PC-9 (cell line): Measurements from ENCODE around the gene KDELR1. TPM values are rescaled to one million over a fixed set of nuclear protein-coding genes. Genes with fewer than 3 reads are reported as not detected.

Source experiments
- BruUV-seq: library from RNA; stranded (reverse); fragments of 400-500 nt; replicated peaks from 2 replicates; lab custom pipeline; 2021; lab: Mats Ljungman, UMichigan
- CTCF ChIA-PET: fragments of 300-600 bp; sonication (Branson Sonifier 250); formaldehyde crosslinking; loops from one replicate; lab custom pipeline; 2022; ENCODE audit warnings: antibody characterized with exemption; lab: Charles Lee
- POLR2A ChIA-PET: fragments of 300-600 bp; sonication (Branson Sonifier 250); formaldehyde crosslinking; loops from one replicate; lab custom pipeline; 2022; ENCODE audit warnings: antibody characterized with exemption; ENCODE audit not compliant: unreplicated experiment; lab: Charles Lee
- DNase-seq, 2 experiments: peaks; one replicate each; pipeline versions ENCODE4 v3.0.0 to v3.0.0-alpha.2; 2015 to 2022; ENCODE audit warnings: mixed read lengths in 1 of 2
- H2AFZ ChIP-seq: fragments of 200-600 bp; sonication (generic); 2 replicates; pipeline ENCODE4 v1.8.1; 2017; ENCODE audit warnings: antibody characterized with exemption
- H3F3A ChIP-seq: fragments of 200-600 bp; sonication (generic); 2 replicates; pipeline ENCODE4 v1.8.1; 2017; ENCODE audit warnings: antibody characterized with exemption, mild to moderate bottlenecking, low read depth; ENCODE audit not compliant: insufficient read depth
- H3K27ac ChIP-seq: fragments of 200-600 bp; sonication (generic); 2 replicates; pipeline ENCODE4 v1.6.1; 2016; ENCODE audit warnings: mixed run types
- H3K27me3 ChIP-seq: fragments of 200-600 bp; sonication (generic); 2 replicates; pipeline ENCODE4 v1.6.1; 2016; ENCODE audit warnings: low read depth, mixed run types; ENCODE audit not compliant: insufficient read depth
- H3K36me3 ChIP-seq: fragments of 200-600 bp; sonication (generic); 2 replicates; pipeline ENCODE4 v1.6.1; 2016; ENCODE audit warnings: low read depth, mixed run types
- H3K4me1 ChIP-seq: fragments of 200-600 bp; sonication (generic); replicated peaks from 2 replicates; pipeline ENCODE4 v1.6.1; 2016; ENCODE audit warnings: mixed run types; ENCODE audit not compliant: insufficient read depth
- H3K4me2 ChIP-seq: fragments of 200-600 bp; sonication (generic); 2 replicates; pipeline ENCODE4 v1.6.1; 2017; ENCODE audit warnings: mixed run types
- H3K4me3 ChIP-seq: fragments of 200-600 bp; sonication (generic); 2 replicates; pipeline ENCODE4 v1.6.1; 2016; ENCODE audit warnings: mixed run types
- H3K79me2 ChIP-seq: fragments of 200-600 bp; sonication (generic); 2 replicates; pipeline ENCODE4 v1.6.1; 2017; ENCODE audit warnings: low read depth, mixed run types
- H3K9me2 ChIP-seq: fragments of 200-600 bp; sonication (generic); 2 replicates; pipeline ENCODE4 v1.8.1; 2017; ENCODE audit warnings: mild to moderate bottlenecking; ENCODE audit not compliant: insufficient read depth
- H3K9me3 ChIP-seq: fragments of 200-600 bp; sonication (generic); 2 replicates; pipeline ENCODE4 v1.8.1; 2016; ENCODE audit warnings: low read depth; ENCODE audit not compliant: insufficient read depth
- H4K20me1 ChIP-seq: fragments of 200-600 bp; sonication (generic); 2 replicates; pipeline ENCODE4 v1.8.1; 2017; ENCODE audit not compliant: insufficient read depth
- CTCF ChIP-seq: fragments of 200-600 bp; sonication (generic); conservative IDR thresholded peaks from 2 replicates; pipeline ENCODE4 v1.6.1; 2017; ENCODE audit warnings: mixed run types, antibody characterized with exemption, mild to moderate bottlenecking, moderate library complexity
- EZH2 ChIP-seq: fragments of 200-600 bp; sonication (generic); IDR thresholded peaks from 2 replicates; pipeline ENCODE4 v1.8.0; 2017; ENCODE audit warnings: antibody characterized with exemption, low read depth
- intact Hi-C: fragments of 100-400 bp; cut with micrococcal nuclease; formaldehyde crosslinking; loops from one replicate; pipeline ENCODE4 v1.10.0; 2022; ENCODE audit not compliant: unreplicated experiment
- total RNA-seq: library from RNA; stranded (reverse); gene quantifications from 2 replicates; pipeline ENCODE4 v1.2.3, GENCODE V29; 2021

The KDELR1 gene
- total RNA-seq, 1 experiment from 2014 or later: 261 TPM

- Histone ChIP-seq H3K9me2 (no peaks in the 10 kb centered on the region), H3K4me3 (no peak overlapping the region), H3K36me3 (no peaks in the 10 kb centered on the region), H2AFZ (no peak overlapping the region), H3K4me1 (peaks cover 32% of the 10 kb centered on the region), H3K79me2 (peaks cover 73% of the 10 kb centered on the region), H3K27me3 (no peaks in the 10 kb centered on the region), H3K9me3 (no peaks in the 10 kb centered on the region), H3F3A (peaks cover 36% of the 10 kb centered on the region), H4K20me1 (peaks cover 36% of the 10 kb centered on the region), H3K27ac (no peak overlapping the region), H3K4me2 (no peak overlapping the region)
- no peak for TF ChIP-seq EZH2
- ChIA-PET CTCF (interaction anchor here (0.7 kb wide), 1 partner anchor 46 kb away, joined by 5 read pairs; no protein-coding TSS in a partner anchor), POLR2A (interaction anchor here (0.6 kb wide), 1 partner anchor 205 kb away, joined by 3 read pairs; the partner anchor contains the start of gene SPACA4)
- BruUV-seq: no TSS peak
- intact Hi-C loops: no loop called here
- DNase-seq: peak in 1 of 2 experiments; percentile 28
Observed at GRCh38 chr19:48401287-48401686, 9.9 kb upstream of the KDELR1 start.

GRCh38 chr19:48400018-48400742 is 8.8 kb upstream of the KDELR1 start:
- Histone ChIP-seq H3F3A (peaks cover 47% of the 10 kb centered on the region), H4K20me1 (peaks cover 33% of the 10 kb centered on the region), H3K4me1 (peaks cover 24% of the 10 kb centered on the region), H3K27me3 (no peaks in the 10 kb centered on the region), H3K9me2 (no peaks in the 10 kb centered on the region), H3K79me2 (peaks cover 62% of the 10 kb centered on the region), H2AFZ (no peak overlapping the region), H3K4me3 (peak overlapping the region; percentile 80; the same call in 1 of the 2 replicates), H3K36me3 (no peaks in the 10 kb centered on the region), H3K4me2 (peak overlapping the region; percentile 83), H3K27ac (peak overlapping the region; percentile 84; the same call in 1 of the 2 replicates), H3K9me3 (no peaks in the 10 kb centered on the region)
- TF ChIP-seq CTCF: no peak
- TF ChIP-seq EZH2: no peak
- CTCF ChIA-PET: no interaction called here
- peak; percentile 31 to 46 for DNase-seq
- BruUV-seq: TSS peak; percentile 45
- POLR2A ChIA-PET: no interaction called here
- intact Hi-C loops: no loop called here

- peaks cover 22% of the 10 kb centered on the region for H3K4me1 ChIP-seq
- DNase-seq: peak; percentile 86 to 88
- POLR2A ChIA-PET: no interaction called here
Observed at GRCh38 chr19:48398375-48399235, 7.3 kb upstream of the KDELR1 start.

More at GRCh38 chr19:48398375-48399235, 7.3 kb upstream of the KDELR1 start:
- peaks cover 50% of the 10 kb centered on the region for H3F3A ChIP-seq
- H4K20me1 ChIP-seq: peaks cover 30% of the 10 kb centered on the region
- H3K36me3 ChIP-seq: no peaks in the 10 kb centered on the region
- CTCF ChIA-PET: no interaction called here
- H3K27ac ChIP-seq: peak overlapping the region; percentile 84
- H3K27me3 ChIP-seq: peaks cover 11% of the 10 kb centered on the region
- no peaks in the 10 kb centered on the region for H3K9me2 ChIP-seq
- peak overlapping the region; percentile 89 for H2AFZ ChIP-seq
- intact Hi-C loops: loop anchor here (5.0 kb wide), 1 partner anchor 69 kb away; the partner anchor contains the start of gene CYTH2
- H3K4me3 ChIP-seq: peak overlapping the region; percentile 95
- TF ChIP-seq CTCF (no peak), EZH2 (no peak)
- peaks cover 47% of the 10 kb centered on the region for H3K79me2 ChIP-seq
- no TSS peak for BruUV-seq
- H3K4me2 ChIP-seq: peak overlapping the region; percentile 98
- H3K9me3 ChIP-seq: no peaks in the 10 kb centered on the region
